MM.1S (cell line): ENCODE data around the gene CHERP.

Experiments used
- EZH2 ChIP-seq: fragments of 300-600 bp; sonication (generic); optimal IDR thresholded peaks from 2 replicates; pipeline ENCODE3; 2017; ENCODE audit warnings: low read depth, mild to moderate bottlenecking, antibody characterized with exemption, low read length, mixed read lengths
- EZH2phosphoT487 ChIP-seq: fragments of 300-600 bp; sonication (generic); IDR thresholded peaks from 2 replicates; pipeline ENCODE4 v1.6.1; 2018; ENCODE audit warnings: antibody characterized with exemption, low read length
- TF ChIP-seq, protein P1 (sequence below): fragments of 300-600 bp; sonication (generic); IDR thresholded peaks from 2 replicates; pipeline ENCODE4 v1.5.1; 2016; ENCODE audit warnings: antibody characterized with exemption, low read length, mixed read lengths

DNA sequence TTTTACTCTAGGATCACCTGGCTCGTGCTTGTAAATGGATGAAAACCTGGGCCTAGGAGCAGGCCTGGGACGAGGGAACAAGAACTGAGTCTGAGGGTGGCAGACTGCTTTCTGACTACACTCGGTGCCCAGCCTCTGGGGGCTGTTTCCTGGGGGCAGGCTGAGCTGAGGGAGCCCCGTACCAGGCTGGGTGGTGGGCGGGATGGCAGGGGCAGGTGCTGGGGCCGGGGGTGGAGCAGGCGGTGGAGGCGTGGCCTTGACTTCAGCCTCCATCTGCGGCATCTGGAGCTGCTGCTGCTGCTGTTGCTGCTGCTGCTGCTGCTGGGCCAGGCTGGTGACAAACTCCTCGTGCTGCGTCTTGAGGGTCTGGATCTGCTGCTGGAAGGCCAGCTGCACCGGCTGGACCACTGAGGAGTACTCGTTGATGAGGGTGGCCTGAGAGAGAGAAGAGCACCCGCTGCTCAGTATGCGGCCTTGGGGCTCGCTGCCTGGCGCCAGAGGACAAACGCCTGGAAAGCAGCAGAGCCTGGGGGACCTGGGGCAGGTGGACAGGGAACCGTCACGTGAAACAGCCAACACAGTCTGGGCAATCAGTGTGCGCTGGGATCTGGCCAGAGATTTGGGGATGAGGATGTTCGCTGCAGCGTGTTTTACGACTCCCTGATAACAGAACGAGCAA, 12.6 kb downstream of the CHERP start:
- TF ChIP-seq, protein P1, sequence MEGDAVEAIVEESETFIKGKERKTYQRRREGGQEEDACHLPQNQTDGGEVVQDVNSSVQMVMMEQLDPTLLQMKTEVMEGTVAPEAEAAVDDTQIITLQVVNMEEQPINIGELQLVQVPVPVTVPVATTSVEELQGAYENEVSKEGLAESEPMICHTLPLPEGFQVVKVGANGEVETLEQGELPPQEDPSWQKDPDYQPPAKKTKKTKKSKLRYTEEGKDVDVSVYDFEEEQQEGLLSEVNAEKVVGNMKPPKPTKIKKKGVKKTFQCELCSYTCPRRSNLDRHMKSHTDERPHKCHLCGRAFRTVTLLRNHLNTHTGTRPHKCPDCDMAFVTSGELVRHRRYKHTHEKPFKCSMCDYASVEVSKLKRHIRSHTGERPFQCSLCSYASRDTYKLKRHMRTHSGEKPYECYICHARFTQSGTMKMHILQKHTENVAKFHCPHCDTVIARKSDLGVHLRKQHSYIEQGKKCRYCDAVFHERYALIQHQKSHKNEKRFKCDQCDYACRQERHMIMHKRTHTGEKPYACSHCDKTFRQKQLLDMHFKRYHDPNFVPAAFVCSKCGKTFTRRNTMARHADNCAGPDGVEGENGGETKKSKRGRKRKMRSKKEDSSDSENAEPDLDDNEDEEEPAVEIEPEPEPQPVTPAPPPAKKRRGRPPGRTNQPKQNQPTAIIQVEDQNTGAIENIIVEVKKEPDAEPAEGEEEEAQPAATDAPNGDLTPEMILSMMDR: no peak
- TF ChIP-seq EZH2 (no peak), EZH2phosphoT487 (no peak)
